AG08396 (cell line): ENCODE data around the gene CCDC51.
"Not testable (repeated sequence)": the region's sequence is repeated elsewhere in the genome, so short reads cannot be mapped to it uniquely, and the experiment has no call there.

Experiments
- DNase-seq: peaks from one replicate; pipeline ENCODE4 v3.0.0; 2012; ENCODE audit warnings: low spot score, mixed read lengths

The CCDC51 gene

GRCh38 chr3:48465531-48466378 lies 25.8 kb upstream of the CCDC51 start:
- DNase-seq: peak; percentile 98

DNA sequence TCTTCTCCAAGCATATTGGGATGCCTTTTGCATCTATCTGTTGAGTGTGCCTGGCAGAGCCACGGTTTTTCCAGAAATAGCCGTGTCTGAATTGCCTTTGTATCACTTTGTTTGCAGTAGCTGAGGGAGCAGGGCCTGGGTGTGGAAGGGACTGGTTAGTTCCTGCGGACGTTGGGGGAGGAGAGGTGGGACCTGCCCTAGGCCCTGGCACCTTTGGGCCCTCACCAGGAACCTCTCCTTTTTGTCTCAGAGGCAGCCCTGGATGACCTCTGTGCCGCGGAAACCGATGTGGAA lies 25.3 kb upstream of the CCDC51 start:
- DNase-seq: no peak

DNA sequence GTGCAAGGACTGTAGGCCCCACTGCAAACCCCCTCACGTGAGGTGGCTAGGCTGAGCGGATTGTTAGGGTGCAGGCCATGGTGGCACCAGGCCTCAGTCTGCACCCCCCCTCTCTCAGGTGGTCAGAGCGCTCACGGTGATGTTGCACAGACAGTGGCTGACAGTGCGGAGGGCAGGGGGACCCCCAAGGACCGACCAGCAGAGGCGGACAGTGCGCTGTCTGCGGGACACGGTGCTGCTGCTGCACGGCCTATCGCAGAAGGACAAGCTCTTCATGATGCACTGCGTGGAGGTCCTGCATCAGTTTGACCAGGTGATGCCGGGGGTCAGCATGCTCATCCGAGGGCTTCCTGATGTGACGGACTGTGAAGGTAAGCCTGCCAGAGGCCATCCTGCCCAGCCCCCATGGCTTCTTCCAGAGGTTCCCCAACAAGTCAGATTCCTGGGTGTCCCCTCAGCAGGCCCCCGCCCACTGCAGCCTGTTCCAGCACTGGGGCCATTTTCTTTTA lies 24.8 kb upstream of the CCDC51 start:
- no peak for DNase-seq

GRCh38 chr3:48463703-48464102 lies 23.8 kb upstream of the CCDC51 start:
- DNase-seq: no peak

DNA sequence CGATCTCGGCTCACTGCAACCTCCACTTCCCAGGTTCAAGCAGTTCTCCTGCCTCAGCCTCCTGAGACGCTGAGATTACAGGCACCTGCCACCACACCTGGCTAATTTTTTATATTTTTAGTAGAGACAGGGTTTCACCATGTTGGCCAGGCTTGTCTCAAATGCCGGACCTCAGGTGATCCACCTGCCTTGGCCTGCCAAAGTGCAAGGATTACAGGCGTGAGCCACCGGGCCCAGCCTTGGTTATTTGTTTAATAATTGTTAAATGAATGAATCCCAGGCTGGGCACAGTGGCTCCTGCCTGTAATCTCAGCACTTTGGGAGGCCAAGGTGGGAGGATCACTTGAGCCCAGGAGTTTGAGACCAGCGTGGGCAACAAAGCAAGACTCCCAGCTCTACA lies 21.8 kb upstream of the CCDC51 start:
- not testable (repeated sequence) for DNase-seq

- DNase-seq: no peak
Measured at GRCh38 chr3:48460517-48460902, 20.6 kb upstream of the CCDC51 start.

DNA sequence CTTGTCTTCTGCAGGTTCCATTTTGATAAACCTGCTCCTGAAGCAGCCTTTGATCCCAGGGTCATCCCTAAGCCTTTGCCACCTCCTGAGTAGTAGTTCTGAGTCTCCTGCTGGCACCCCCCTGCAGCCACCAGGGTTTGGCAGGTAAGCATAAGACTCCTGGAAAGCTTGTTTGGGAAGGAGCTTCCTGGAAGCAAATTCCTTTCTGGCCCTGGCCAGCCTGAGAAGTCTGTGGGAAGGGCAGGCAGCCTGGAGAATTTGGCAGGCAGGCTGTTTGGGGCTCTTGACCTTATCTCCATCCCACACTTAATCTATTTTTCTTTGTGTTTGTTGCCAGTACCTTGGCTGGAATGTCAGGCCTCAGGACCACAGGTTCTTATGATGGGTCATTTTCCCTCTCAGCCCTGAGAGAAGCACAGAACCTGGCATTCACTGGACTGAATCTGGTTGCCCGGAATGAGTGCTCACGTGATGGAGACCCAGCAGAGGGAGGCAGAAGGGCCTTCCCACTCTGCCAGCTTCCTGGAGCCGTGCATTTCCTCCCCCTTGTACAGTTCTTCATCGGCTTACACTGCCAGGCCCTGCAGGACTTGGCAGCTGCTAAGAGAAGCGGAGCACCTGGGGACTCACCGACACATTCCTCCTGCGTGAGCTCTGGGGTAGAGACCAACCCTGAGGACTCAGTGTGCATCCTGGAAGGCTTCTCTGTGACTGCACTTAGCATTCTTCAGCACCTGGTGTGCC lies 20.0 kb upstream of the CCDC51 start:
- no peak for DNase-seq

GRCh38 chr3:48459331-48459730 lies 19.4 kb upstream of the CCDC51 start:
- no peak for DNase-seq

GRCh38 chr3:48456456-48456855 lies 16.5 kb upstream of the CCDC51 start:
- no peak for DNase-seq

DNA sequence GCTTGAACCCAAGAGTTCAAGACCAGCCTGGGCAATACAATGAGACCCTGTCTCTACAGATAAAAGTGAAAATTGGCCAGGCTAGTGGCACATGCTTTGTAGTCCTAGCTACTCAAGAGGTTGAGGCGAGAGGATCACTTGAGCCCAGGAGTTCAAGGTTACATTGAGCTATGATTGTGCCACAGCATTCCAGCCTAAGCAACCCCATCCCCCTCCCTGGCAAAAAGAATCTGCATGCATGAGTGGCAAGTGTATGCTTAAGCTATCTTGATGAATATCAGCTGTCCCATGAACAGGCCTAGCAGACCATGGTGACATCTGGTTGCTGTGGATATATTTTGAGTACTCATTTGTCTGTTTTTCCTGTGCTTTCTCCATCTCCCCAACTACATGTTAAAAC lies 11.4 kb upstream of the CCDC51 start:
- no peak for DNase-seq

DNA sequence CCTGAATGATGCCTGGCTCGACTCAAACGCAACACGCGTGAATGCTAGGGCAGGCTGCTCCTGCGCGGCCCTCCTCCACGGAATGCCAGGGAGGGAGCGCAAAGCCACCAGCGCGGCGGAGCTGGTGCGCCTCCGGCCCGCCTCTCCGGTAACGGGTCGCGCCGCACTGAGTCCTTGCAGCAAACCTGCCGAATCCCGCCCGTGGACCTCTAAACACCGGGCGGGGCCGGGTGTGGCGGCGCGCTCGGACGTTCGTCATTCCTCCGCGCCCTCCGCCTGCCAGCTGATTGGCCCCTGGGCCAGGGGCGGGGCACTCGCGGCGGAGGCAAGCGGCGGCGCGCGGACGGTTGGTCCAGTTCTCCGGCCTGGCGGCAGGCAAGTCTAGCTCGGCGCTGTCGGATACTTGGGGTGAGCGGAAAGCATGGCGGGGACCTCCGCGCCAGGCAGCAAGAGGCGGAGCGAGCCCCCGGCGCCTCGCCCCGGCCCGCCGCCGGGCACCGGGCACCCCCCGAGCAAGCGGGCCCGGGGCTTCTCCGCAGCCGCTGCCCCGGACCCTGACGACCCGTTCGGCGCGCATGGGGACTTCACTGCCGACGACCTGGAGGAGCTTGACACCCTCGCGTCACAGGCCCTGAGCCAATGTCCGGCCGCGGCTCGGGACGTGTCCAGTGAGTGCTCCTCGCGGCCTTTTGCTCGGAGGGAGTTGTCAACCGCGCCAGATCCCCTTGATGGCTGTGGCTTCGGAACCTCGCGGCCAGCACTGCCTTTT lies 6.7 kb upstream of the CCDC51 start, which contains the start of gene ATRIP:
ATRIP (plus strand) TSS at position 313 of the 769 bp plus-strand sequence; CDS start at position 422, 109 bp downstream.
- DNase-seq: peak; percentile 96

DNA sequence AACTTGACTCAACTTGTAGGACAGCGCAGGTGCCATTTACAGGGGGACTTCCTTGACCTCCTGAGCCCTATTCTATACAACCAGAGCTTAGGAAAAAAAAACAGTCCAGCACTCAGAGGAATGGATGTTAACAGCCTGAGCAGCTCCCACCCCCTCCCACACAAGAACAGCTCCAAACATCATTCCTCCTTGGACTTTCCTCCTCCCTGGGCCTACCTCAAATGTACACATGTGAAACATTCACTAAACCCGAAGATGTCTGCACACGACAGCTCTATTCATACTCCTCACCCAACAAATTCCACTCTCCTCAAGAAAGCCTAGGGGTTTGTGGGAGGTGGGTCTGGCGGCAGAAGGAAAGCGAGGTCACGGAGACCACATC lies 6.1 kb upstream of the CCDC51 start:
- DNase-seq: no peak

- DNase-seq: no peak
Measured at GRCh38 chr3:48445277-48445882, 5.5 kb upstream of the CCDC51 start.

- DNase-seq: no peak
Measured at GRCh38 chr3:48441940-48442339, 2.0 kb upstream of the CCDC51 start.

DNA sequence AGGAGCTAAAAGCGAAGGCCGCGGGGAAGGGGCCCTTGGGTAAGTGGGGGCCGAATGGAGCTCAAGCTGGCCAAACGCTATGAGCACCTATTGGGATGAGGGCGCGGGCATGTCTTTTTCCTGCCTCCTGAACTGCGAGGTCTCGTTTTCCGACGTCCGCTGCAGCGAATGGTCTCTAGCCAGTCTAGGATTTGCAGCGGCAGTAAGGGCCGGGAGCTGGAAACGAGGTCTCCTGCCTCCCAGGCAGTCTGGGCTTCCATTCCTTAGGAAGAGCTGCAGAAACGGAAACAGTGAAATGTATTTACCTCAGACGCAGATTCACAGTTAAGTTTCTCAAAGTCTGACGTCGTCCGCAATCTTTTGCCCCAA lies 655 bp upstream of the CCDC51 start:
- peak; percentile 18 for DNase-seq

GRCh38 chr3:48437812-48438211 lies 2.1 kb downstream of the CCDC51 start:
- no peak for DNase-seq

GRCh38 chr3:48436855-48437254 lies 3.1 kb downstream of the CCDC51 start:
- DNase-seq: no peak

DNA sequence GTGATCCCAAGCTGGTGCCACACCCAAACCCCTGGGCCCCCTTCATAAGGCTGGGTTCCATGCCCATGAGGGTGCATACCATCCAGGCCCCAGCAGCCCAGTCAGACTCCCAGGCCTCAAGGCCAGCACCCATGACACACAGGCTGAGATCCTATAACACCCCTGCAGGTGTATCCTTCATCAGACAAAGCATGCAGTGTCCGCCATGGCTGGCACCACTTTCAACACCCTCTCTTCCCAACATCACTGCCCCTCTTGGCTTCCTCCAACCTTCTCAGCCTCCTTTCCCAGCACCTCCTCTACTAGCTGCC lies 3.5 kb downstream of the CCDC51 start:
- no peak for DNase-seq

- peak; percentile 87 for DNase-seq
Measured at GRCh38 chr3:48435774-48436476, 4.0 kb downstream of the CCDC51 start.

DNA sequence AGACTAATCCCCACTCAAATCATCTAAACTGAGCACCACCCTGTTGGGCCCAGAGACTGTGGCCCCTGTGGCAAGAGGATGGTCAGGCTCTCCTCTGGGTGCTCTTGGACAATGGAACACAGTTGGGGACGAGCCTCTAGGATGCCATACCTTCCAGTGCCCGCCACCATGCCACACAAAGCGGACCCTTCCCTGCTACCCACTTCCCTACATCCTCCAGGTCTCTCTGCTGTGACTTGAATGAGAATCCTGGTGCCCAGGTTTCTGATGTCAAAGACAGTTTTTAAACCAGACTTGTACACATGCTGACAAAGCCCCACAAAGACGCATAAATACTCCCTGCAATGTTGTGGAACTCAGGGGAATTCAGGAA lies 4.7 kb downstream of the CCDC51 start:
- no peak for DNase-seq

GRCh38 chr3:48434591-48435222 lies 5.2 kb downstream of the CCDC51 start:
- DNase-seq: no peak
